GM19328 (cell line): Measurements from ENCODE around the gene ATAT1.
A peak's percentile ranks its signal among the peaks of the same experiment; 100 is the strongest.
"Not testable (repeated sequence)": the region's sequence is repeated elsewhere in the genome, so short reads cannot be mapped to it uniquely, and the experiment has no call there.

ENCODE experiments used
- ATAC-seq: cut with Tn5 transposase; IDR thresholded peaks from one replicate; pipeline ENCODE4 v1.9.1; 2021; ENCODE audit warnings: mild to moderate bottlenecking, moderate library complexity; ENCODE audit not compliant: unreplicated experiment

Gene ATAT1

GRCh38 chr6:30626484-30627366, at the start of gene ATAT1:
Gene ATAT1, plus strand, starts transcription at chr6:30626874.
- ATAC-seq = peak; percentile 72

GRCh38 chr6:30578051-30578450, 48.6 kb upstream of the ATAT1 start:
- no peak for ATAC-seq

DNA sequence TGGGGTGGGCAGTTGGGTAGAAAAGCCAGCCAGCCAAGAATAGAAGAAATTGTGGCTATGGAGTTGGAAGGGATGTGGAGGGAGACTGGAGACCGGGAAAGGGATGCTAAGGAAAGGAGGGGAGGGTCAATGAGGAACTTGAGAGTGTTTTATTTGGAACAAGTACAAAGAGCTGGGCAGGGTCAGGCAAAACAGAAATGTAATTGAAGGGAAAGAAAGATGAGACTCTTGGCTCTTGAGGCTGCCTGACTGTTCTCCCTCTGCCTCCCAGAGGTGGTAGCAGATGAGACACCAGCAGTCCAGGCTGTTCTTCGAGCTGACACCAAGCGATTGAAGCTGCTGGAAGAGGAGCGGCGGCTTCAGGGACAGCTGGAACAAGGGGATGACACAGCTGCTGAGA, 42.8 kb upstream of the ATAT1 start:
- no peak for ATAC-seq

DNA sequence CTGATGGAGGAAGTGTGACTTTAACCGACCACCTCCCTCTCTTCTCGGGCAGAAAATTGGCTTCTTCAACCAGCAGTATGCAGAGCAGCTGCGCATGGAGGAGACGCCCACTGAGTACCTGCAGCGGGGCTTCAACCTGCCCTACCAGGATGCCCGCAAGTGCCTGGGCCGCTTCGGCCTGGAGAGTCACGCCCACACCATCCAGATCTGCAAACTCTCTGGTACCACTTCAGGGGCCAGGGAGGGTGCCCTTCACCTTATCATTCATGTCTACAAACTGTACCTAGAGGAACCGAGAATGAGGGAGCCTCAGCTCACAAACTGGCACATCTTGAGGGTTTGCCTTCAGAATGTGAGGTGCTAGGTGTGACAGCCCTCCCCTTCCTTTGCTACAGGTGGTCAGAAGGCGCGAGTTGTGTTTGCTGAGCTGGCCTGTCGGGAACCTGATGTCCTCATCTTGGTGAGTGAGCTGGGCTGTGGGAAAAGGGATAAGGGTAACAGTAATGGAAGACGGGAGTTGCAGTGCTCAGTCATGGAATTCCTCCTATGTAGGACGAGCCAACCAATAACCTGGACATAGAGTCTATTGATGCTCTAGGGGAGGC, 36.8 kb upstream of the ATAT1 start:
- no peak for ATAC-seq

DNA sequence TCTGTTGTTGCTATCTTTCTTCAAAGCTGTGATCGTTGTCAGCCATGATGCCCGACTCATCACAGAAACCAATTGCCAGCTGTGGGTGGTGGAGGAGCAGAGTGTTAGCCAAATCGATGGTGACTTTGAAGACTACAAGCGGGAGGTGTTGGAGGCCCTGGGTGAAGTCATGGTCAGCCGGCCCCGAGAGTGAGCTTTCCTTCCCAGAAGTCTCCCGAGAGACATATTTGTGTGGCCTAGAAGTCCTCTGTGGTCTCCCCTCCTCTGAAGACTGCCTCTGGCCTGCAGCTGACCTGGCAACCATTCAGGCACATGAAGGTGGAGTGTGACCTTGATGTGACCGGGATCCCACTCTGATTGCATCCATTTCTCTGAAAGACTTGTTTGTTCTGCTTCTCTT, 36.2 kb upstream of the ATAT1 start:
- no peak for ATAC-seq

- ATAC-seq = no peak
Observed at GRCh38 chr6:30591008-30591407, 35.7 kb upstream of the ATAT1 start.

GRCh38 chr6:30592287-30592686, 34.4 kb upstream of the ATAT1 start:
- no peak for ATAC-seq

- not testable (repeated sequence) for ATAC-seq
Observed at GRCh38 chr6:30597315-30598144, 29.1 kb upstream of the ATAT1 start.

DNA sequence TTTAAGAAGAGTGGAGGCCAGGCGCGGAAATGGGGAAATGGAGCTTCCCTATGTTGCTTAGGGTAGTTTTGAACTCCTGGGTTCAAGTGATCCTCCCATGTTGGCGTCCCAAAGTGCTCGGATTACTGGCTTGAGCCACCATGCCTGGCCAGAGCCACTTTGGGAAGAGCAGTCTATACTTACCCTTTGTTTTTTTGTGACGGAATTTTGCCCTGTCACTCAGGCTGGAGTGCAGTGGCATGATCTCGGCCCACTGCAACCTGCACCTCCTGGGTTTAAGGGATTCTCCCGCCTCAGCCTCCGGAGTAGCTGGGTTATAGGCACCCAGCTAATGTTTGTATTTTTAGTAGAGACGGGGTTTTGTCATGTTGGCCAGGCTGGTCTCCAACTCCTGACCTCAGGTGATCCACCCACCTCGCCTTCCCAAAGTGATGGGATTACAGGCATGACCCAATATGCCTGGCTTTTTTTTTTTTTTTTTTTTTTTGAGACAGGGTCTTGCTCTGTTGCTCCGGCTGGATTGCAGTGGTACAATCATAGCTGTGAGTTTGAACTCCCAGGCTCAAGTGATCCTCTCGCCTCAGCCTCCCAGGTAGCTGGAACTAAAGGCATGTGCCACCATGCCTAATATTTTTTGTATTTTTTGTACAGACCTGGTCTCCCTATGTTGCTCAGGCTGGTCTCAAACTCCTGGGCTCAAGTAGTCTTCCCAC, 27.6 kb upstream of the ATAT1 start:
- no peak for ATAC-seq

DNA sequence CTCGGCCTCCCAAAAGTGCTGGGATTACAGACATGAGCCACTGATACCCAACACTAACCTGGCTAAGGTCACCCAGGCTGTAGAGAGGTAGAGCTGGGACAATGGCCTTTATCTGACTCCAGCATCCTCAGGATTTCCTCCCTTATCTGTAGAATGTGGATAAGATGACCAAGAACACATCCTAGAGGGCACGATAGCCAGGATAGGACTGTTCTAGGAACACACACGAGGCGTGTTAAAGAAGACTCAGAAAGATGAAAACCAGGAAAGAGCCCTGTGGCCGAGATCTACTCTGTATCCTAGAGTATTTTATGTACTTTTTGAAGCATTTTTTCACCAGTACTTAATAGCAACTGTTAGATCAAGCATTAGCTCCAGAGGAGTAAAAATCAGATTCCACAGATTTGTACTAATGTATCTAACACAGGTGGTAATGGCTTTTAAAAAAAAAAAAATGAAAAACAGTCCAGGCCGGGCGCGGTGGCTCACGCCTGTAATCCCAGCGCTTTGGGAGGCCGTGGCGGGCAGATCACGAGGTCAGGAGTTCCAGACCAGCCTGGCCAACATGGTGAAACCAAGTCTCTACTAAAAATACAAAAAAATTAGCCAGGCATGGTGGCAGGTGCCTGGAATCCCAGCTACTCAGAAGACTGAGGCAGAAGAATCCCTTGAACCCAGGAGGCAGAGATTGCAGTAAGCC, 26.9 kb upstream of the ATAT1 start:
- ATAC-seq = no peak

GRCh38 chr6:30600451-30600961, 26.2 kb upstream of the ATAT1 start:
- ATAC-seq = no peak

DNA sequence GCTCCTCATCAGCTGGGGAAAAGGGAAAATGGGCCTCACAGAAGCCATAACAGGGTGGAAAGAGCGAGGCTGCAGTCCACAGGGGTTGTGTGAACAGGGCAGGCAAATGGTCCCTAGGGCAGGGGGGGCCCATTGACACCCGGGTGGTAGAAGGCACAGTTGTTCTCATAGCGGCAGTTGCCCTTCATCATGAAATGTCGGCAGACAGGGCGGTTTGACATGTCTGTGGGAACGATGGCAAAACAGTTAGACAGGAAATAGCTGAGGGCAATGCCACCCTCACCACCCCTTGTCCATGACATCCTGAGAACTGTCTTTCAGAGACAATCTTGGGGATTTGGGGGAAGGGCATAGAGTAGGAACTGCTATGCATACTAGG, 25.2 kb upstream of the ATAT1 start:
- ATAC-seq = no peak

DNA sequence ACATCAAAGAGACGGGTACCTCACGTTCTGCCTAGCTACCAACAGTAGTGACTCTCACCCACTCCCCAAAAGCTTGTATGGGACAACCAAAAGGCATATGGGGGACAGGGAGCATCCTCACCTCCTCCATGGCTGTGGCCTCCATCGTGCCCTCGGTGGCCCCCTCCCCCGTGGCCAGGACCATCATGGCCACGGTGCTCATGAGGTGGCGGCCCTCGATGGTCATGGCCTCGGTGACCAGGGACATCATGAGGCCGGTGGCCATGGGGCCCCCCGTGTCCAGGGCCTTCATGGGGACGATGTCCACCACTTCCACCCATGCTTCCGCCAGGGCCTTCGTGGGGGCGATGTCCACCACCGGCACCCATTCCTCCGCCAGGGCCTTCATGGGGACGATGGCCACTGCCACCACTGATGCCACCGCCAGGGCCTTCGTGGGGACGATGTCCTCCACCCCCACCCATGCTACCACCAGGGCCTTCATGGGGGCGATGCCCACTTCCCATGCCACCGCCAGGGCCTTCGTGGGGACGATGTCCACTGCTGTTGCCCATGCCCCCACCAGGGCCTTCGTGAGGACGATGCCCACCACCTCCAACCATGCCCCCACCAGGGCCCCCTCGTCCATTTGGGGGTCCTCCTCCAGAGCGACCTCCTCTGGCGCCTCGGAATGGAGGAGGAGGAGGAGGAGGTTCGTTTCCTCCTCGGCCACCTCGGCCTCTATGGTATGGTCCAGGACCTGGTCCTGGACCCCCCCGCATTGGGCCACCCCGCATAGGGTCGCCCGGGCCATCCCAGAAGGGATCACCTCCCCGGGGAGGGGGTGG, 24.6 kb upstream of the ATAT1 start:
- no peak for ATAC-seq

DNA sequence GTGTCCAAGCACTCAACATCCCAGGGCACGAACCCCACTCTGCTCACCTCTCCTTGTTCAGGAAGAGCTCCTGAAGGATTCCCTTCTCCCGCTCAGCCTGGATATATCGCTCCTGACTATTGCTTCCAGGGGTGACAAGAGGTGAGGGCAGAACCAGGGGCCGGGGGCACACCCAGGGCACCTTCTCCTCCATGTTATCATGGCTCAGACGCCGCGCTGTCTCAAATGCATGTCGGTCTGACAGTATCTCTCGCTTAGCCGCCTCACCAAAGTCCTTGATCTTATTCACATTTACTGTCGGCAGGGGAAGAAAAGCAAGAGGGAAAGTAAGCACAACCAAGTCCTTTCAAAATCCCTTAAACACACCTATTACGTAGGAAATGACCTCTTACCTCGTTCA, 22.7 kb upstream of the ATAT1 start:
- ATAC-seq = no peak

DNA sequence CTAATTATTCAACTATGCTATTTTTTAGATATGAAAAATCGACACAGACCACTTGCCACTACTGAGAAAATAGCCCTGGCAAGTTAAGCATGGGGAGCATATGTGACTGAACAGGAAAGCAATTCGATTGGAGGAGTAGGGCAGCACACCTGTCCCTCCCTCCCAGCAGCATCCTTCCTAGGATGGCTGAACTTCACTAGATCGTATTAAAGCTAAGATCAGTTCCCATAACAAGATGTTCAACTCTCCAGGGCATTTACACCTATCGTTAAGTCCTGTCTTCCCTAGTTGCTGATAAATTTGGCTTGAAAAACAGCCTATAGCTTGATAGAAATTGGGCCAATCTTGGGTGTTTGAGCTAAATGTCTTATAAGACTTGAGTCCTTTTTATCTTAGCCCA, 16.6 kb upstream of the ATAT1 start:
- ATAC-seq = no peak

GRCh38 chr6:30611150-30611855, 15.4 kb upstream of the ATAT1 start:
- ATAC-seq = no peak

- ATAC-seq = no peak
Observed at GRCh38 chr6:30611856-30612194, 14.8 kb upstream of the ATAT1 start.

DNA sequence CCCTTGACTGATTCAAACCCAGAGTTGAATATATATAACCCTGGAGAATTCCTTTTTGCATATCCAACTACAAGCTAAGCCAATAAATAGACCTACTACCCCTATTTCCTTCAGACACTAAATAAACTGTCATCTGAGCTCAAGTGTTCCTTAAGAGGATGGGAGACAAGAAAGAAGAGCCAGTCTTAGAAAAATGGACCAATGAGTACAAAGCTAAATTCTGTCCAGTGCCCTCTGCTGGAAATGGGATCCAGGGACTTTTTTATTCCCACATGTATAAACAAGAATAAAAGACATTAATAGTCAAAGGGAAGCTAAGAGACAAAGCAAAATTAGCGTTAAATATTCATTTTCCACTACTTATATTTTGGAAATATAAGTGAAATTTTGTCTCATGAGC, 14.5 kb upstream of the ATAT1 start:
- no peak for ATAC-seq
